Breast epithelium (tissue), 3 donors: ENCODE measurements around the gene B4GALNT3.

Source experiments
- CTCF ChIP-seq, 3 donors: fragments of 450-650 bp; IDR thresholded peaks; one replicate each; pipeline ENCODE4 v1.5.1; 2016 to 2017; ENCODE audit warnings: antibody characterized with exemption in 3 of 3, mild to moderate bottlenecking in 3 of 3, moderate library complexity in 3 of 3
- POLR2A ChIP-seq: fragments of 450-650 bp; IDR thresholded peaks from one replicate; pipeline ENCODE4 v1.6.1; 2016; ENCODE audit warnings: antibody characterized with exemption, mild to moderate bottlenecking, moderate library complexity
- POLR2AphosphoS5 ChIP-seq, 3 donors: sonication (generic); formaldehyde crosslinking; IDR thresholded peaks; one replicate each; pipeline ENCODE4 v1.6.1; 2017; ENCODE audit warnings: antibody characterized with exemption in 3 of 3

- TF ChIP-seq CTCF (IDR thresholded peaks at IDR 0.05) (peak; percentile 49 to 75 (median 59)), POLR2AphosphoS5 (IDR thresholded peaks at IDR 0.05) (no peak), POLR2A (no peak)
Measured at GRCh38 chr12:442235-442884, 17.4 kb upstream of the B4GALNT3 start.
